Subcutaneous adipose tissue (tissue), 4 donors: ENCODE results near the gene TRMU. TPM values are rescaled to one million over a fixed set of nuclear protein-coding genes. Genes with fewer than 3 reads are reported as not detected.

ENCODE experiments used
- total RNA-seq, 4 donors: library from RNA; depleted of rRNA; stranded (reverse); fragments of >200 nt; gene quantifications; one replicate each; pipeline ENCODE4 v1.1.0, GENCODE V29; 2016
- TF ChIP-seq, protein P1 (sequence below): fragments of 450-650 bp; IDR thresholded peaks from one replicate; pipeline ENCODE4 v1.5.1; 2016; ENCODE audit warnings: low read depth, mild to moderate bottlenecking, control low read depth, antibody characterized with exemption, moderate library complexity

The TRMU gene
- total RNA-seq, 4 donors from 2014 or later, result 28.7 to 49.0 (median 31.3) TPM

DNA sequence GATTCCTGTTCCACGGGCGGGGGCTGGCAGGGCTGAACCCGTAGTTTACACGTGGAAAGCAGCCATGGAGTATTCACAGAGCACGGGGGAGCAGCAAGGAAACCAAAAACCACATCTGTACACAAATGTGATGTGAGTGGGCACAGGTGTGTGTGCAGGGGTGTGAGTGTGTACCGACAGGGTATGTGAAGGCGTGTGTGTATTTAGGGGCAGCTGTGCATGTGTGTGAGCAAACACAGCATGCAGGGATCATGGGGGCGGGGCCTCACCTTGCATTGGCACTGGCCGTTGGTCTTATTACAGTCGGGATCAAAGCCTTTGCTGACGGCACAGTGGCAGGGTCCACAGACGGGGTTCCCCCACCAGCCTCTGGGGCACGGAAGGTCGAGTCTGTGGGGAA lies 58.4 kb downstream of the TRMU start:
- TF ChIP-seq, protein P1, sequence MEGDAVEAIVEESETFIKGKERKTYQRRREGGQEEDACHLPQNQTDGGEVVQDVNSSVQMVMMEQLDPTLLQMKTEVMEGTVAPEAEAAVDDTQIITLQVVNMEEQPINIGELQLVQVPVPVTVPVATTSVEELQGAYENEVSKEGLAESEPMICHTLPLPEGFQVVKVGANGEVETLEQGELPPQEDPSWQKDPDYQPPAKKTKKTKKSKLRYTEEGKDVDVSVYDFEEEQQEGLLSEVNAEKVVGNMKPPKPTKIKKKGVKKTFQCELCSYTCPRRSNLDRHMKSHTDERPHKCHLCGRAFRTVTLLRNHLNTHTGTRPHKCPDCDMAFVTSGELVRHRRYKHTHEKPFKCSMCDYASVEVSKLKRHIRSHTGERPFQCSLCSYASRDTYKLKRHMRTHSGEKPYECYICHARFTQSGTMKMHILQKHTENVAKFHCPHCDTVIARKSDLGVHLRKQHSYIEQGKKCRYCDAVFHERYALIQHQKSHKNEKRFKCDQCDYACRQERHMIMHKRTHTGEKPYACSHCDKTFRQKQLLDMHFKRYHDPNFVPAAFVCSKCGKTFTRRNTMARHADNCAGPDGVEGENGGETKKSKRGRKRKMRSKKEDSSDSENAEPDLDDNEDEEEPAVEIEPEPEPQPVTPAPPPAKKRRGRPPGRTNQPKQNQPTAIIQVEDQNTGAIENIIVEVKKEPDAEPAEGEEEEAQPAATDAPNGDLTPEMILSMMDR, result no peak

DNA sequence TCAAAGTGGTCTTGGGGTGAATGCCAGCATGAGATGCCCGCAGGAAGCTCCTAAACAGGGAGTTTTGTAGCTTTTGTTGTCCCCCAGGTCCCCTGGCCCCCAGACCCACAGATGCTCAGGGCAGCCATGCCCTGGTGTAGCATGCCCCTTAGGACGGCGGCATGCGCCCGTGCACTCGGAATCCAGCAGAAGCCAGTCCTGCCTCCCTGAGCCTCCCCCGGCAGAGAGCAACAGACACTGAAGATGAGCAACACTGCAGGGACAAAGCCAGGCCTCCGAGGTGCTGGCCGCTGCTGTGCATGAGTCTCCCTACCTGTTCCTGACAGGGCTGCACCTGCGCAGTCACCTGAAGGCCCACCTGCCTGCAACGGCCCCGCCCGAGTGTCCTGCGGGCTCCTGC lies 59.1 kb downstream of the TRMU start:
- TF ChIP-seq, protein P1, result no peak

DNA sequence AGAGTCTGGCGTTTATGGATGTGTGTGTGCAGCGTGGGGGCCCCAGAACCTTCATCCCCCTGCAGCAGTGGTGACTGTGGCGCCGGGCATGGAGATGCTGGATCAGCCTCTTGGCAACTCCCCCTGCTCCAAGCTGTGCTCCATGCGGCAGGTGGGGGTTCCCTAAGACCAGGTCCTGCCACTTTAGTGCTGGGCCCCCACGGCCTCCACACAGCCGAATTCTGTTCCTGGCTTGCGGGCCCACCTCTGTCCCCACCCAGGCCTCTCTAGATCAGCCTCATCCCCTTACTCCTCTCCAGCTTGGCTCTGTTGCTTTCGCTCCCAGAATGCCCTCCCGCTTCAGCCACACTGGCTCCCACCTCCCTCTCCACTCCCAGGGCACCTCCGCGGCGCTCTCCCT lies 59.6 kb downstream of the TRMU start:
- TF ChIP-seq, protein P1, result no peak

DNA sequence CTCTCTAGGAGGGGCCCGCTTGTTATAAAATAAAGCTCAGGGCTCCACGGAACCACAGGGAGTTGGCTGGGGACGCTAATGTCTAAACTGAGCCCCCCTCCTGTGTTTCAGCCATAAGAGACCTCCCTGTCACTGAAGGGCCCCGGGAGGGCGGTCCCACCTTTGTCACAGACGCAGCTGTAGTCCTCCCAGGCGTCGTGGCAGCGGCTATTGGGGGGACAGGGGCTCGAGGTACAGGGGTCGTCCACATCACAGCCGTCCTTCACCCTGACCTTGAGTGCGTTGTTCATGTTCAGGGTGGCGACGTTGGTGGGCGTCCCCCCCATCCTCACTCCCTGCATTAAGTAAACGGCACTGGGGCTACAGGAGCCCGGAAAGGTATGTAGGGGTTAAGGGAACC lies 62.0 kb downstream of the TRMU start:
- TF ChIP-seq, protein P1, result no peak

DNA sequence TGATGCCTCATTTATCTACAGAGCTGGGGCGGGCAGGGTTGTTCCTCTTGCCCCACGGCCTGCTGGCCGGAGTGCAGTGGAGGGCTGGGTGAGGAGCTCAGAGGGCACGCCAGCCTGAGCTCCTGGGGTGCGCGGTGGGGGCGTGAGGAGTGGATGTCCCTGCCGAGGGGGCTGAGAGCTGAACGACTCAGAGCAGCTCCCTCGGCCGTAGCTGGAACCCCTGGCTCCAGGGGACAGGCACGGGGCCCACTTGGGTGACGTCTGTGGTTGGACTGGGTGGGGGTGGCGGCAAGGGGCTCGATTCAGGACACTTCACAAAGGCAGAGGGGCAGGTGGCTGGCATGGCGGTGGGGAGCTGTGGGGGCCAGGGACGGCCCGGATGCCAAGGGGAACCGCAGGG lies 62.4 kb downstream of the TRMU start:
- TF ChIP-seq, protein P1, result no peak

DNA sequence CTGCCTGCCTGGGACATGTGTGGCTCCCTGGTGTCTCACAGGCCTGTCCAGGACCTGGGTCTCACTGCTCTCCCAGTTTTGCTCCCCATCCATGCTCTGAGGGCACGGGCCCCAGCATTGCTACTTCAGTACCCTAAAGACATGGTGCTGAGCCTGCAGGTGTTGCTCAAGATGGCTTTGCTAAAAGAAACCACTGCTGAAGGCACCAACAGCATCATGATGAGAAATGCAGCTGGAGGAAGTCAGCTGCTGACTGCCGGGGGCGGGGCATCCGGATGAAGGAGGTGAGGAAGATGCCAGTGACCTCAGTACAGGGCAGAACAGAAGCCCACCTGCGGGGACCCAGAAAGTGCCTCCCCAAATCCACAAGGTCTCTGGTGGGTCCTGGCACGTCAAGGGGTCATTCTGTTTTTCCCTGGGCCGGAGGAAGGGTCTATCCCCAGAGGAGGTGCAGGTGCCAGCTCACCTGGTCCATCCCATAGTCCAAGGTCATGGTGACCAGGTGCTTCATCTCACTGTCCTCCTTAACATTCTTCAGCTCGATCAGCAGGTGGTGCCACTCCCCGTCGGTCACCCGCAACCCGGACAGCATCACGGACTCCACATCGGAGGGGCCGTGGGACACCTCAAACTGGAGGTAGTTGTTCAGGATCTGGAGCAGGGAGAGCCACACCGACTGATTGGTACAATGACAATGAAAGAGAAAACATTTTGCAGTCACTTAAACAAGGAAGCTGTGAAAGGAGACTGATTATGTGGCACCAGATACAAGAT lies 63.9 kb downstream of the TRMU start:
- TF ChIP-seq, protein P1, result no peak

DNA sequence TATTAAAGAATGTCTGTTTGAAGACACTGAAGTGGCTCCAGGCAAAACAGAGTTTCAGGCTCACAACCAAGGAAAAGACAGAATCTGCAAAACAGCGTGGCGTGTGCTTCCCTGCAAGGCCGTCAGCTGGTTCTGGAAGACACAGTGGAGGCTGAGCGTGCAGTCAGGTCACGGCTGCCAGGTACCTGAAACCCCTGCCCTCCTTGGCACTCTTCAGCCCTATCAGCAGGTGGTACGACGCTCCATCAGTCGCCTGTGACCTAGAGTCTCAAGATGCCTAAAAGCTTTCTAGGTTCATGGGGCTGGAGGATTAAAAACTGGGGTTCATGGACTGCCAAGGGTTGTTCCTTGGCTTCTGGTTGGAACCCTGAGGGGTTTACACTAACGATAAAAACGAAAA lies 65.9 kb downstream of the TRMU start:
- TF ChIP-seq, protein P1, result no peak
